Measurements from ENCODE around the gene NINJ2.

- TF ChIP-seq POLR2AphosphoS5 (IDR thresholded peaks at IDR 0.05) (no peak), CTCF (IDR thresholded peaks at IDR 0.05 in 8 of 11, conservative IDR thresholded peaks at IDR 0.05 in 3 of 11) (no peak), POLR2A (IDR thresholded peaks at IDR 0.05) (no peak)
Observed at GRCh38 chr12:612293-612692, 51.0 kb downstream of the NINJ2 start.
